ENCODE results near the gene CABP1. TPM values are rescaled to one million over a fixed set of nuclear protein-coding genes. Genes with fewer than 3 reads are reported as not detected.

CABP1 gene
- total and polyA plus RNA-seq, 7 donors, result 1.6 to 4.8 (median 2.3) TPM

DNA sequence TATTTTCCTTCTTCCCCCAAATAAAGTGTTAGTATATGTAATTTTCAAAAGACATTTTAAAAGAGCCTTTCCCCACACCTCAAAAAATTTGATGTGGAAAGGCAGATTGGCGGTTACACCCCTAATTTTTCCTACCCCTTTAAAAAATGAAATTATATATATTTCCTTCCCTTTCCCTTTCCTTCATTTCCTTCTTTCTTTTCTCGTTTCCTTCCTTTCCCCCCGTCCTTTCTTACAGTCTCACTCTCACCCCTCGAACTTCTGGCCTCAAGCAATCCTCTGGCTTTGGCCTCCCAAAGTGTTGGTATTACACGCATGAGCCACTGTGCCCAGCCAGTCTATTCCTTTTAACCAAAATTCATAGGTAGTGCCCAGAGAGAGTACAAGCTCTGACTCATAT, 65.6 kb downstream of the CABP1 start:
- TF ChIP-seq, protein P1, sequence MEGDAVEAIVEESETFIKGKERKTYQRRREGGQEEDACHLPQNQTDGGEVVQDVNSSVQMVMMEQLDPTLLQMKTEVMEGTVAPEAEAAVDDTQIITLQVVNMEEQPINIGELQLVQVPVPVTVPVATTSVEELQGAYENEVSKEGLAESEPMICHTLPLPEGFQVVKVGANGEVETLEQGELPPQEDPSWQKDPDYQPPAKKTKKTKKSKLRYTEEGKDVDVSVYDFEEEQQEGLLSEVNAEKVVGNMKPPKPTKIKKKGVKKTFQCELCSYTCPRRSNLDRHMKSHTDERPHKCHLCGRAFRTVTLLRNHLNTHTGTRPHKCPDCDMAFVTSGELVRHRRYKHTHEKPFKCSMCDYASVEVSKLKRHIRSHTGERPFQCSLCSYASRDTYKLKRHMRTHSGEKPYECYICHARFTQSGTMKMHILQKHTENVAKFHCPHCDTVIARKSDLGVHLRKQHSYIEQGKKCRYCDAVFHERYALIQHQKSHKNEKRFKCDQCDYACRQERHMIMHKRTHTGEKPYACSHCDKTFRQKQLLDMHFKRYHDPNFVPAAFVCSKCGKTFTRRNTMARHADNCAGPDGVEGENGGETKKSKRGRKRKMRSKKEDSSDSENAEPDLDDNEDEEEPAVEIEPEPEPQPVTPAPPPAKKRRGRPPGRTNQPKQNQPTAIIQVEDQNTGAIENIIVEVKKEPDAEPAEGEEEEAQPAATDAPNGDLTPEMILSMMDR (IDR thresholded peaks at IDR 0.05), result no peak
- H3K4me3 ChIP-seq, result no peak overlapping the region
- DNase-seq (no peak), ATAC-seq (no peak)
- H3K27me3 ChIP-seq (ENCODE audit: insufficient read depth in 3 of 3, low read length in 2 of 3), result no peaks in the 10 kb centered on the region
- H3K4me1 ChIP-seq, result peaks cover 8% of the 10 kb centered on the region
- intact Hi-C loops (cut with DNase I), result no loop called here
- H3K9me3 ChIP-seq, result no peaks in the 10 kb centered on the region
- 77 to 86% (median 81%) methylated on average over 5 of the region's 5 CpGs for WGBS, 3 donors
- H3K27ac ChIP-seq, result no peak overlapping the region
- peaks cover 0 to 24% of the 10 kb centered on the region in 2 donors for H3K36me3 ChIP-seq (ENCODE audit: insufficient read depth in 1 of 2, low read depth in 1 of 2)

DNA sequence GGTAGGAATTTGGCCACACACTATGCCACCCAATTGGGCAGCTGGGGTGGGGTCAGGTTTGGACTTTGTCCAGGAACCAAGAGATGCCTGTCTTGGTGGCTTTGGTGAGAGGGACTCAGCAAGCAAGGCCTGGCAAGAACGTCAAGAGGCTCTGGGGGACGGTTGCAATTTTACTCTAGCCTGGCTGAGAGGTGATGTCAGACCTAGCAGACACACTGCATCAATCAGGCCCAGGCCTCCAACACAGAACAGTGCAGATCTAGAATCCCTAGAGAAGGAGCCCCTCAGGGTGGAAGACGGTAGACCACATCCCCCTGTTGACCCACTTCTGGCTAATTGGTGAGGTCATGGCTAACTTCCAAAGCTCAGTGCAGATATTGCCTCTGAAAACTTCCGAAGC, 68.2 kb downstream of the CABP1 start:
- H3K27me3 ChIP-seq (ENCODE audit: insufficient read depth in 3 of 3, low read length in 2 of 3), result no peaks in the 10 kb centered on the region
- intact Hi-C loops (cut with DNase I), result loop anchor here in 1 of 2 donors (2.0 kb wide), 1 partner anchor 16 kb away; no protein-coding TSS in a partner anchor
- H3K4me3 ChIP-seq, result no peak overlapping the region
- ATAC-seq (no peak), DNase-seq (no peak)
- H3K27ac ChIP-seq, result no peak overlapping the region
- H3K36me3 ChIP-seq (ENCODE audit: insufficient read depth in 1 of 2, low read depth in 1 of 2), result peaks cover 0 to 6% of the 10 kb centered on the region in 2 donors
- H3K4me1 ChIP-seq, result peaks cover 17% of the 10 kb centered on the region
- 67 to 85% (median 69%) methylated on average over 4 of the region's 4 CpGs for WGBS, 3 donors
- TF ChIP-seq, protein P1 (IDR thresholded peaks at IDR 0.05), result no peak
- H3K9me3 ChIP-seq, result no peaks in the 10 kb centered on the region

DNA sequence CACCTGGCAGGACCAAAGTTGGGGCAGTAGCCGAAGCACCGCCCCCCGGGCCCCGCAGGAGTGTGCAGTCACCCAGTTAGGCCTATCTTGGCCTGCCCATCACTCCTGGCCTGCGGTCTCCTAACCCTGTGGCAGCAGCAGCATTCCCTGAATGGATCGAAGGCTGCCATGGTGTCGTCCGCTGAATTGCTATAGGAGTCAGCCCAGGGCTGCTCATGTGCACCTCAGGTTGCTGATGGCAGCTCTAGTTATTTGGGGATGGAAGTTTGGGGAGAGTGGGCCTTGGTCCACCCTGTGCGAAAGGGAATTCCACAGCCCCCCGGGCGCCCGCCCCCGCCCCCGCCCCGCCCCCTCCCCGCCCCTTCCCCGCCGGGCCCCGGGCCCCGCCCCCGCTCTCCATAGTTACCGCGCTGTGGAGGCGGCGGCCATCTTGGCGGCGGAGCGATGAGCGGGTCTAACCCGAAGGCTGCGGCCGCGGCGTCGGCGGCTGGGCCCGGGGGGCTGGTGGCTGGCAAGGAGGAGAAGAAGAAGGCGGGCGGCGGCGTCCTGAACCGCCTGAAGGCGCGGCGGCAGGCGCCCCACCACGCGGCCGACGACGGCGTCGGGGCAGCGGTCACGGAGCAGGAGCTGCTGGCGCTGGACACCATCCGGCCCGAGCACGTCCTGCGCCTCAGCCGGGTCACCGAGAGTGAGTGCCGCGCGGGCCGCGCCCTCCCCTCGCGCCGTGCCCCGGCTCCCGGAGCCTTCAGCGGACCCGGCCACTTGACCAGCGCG, 69.8 kb downstream of the CABP1 start, which contains the start of gene UNC119B:
UNC119B (plus strand) TSS at position 428 of the 774 bp plus-strand sequence; CDS start at position 445, 17 bp downstream.
- H3K27me3 ChIP-seq (ENCODE audit: insufficient read depth in 3 of 3, low read length in 2 of 3), result no peaks in the 10 kb centered on the region
- WGBS, 3 donors, result 1% methylated on average over 26 to 76 of the region's 76 CpGs
- peak; percentile 86 to 91 (median 88) for ATAC-seq
- DNase-seq, result peak; percentile 72 to 82
- H3K9me3 ChIP-seq, result no peaks in the 10 kb centered on the region
- peaks cover 0 to 21% of the 10 kb centered on the region in 2 donors for H3K36me3 ChIP-seq (ENCODE audit: insufficient read depth in 1 of 2, low read depth in 1 of 2)
- intact Hi-C loops (cut with DNase I), result loop anchor here (2.0 to 5.0 kb wide), 3 partner anchors 21 to 262 kb away; partner anchors contain the start of gene POP5 (in 1 of the 2)
- H3K4me3 ChIP-seq, result peak within 1 kb of the TSS; percentile 92
- H3K27ac ChIP-seq, result peak within 1 kb of the TSS; percentile 85
- TF ChIP-seq, protein P1 (IDR thresholded peaks at IDR 0.05), result no peak
- H3K4me1 ChIP-seq, result peaks cover 18% of the 10 kb centered on the region

DNA sequence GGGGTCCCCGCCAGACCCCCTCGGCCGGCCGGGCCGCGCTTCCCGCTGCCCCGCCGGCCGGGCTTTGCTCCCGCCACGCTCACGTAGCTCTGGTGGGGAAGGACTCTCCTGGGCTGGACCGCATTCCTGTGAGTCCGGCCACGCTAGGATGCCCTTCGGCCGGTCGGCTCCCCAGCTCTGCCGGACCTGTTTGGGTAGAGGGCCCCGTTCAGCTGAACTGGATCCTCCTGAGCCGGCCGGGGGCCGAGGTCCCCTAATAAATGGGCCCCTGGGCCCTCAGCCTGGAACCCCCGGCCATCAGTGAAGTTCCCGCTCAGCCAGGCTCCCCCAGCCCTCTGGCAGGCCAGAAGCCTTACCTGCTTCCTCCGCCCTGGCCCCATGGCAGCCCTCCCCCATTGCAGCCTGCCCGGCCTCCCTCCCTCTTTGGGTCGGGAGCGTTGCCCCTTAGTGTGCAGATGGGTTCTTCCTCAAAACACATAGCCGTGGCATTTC, 70.4 kb downstream of the CABP1 start:
- TF ChIP-seq, protein P1 (IDR thresholded peaks at IDR 0.05), result no peak

More for the DNA sequence above, 70.4 kb downstream of the CABP1 start:
- WGBS, 3 donors, result 1 to 6% (median 1%) methylated on average over 28 to 31 of the region's 31 CpGs
- peaks cover 0 to 27% of the 10 kb centered on the region in 2 donors for H3K36me3 ChIP-seq (ENCODE audit: insufficient read depth in 1 of 2, low read depth in 1 of 2)
- intact Hi-C loops (cut with DNase I), result loop anchor here (2.0 to 5.0 kb wide), 3 partner anchors 22 to 261 kb away; partner anchors contain the start of gene POP5 (in 1 of the 2)
- H3K4me3 ChIP-seq, result peak overlapping the region; percentile 92
- DNase-seq (peak in 1 of 2 donors; percentile 60), ATAC-seq (peak in 3 of 4 donors; percentile 12 to 21 (median 19))
- no peaks in the 10 kb centered on the region for H3K27me3 ChIP-seq (ENCODE audit: insufficient read depth in 3 of 3, low read length in 2 of 3)
- H3K4me1 ChIP-seq, result peaks cover 18% of the 10 kb centered on the region
- no peaks in the 10 kb centered on the region for H3K9me3 ChIP-seq
- H3K27ac ChIP-seq, result peak overlapping the region; percentile 85

All from psoas muscle (tissue), 8 donors.